SK-N-SH (cell line): ENCODE measurements around the gene HUWE1. TPM values are rescaled to one million over a fixed set of nuclear protein-coding genes. Genes with fewer than 3 reads are reported as not detected.

Experiments used
- CTCF ChIA-PET: fragments of 300-600, 350-600 bp; formaldehyde crosslinking; extraction: SDS; loops from one replicate; lab custom pipeline; 2021; lab: Yijun Ruan, JAX
- POLR2A ChIA-PET: fragments of 350-600 bp; sonication (Branson Sonifier 250); formaldehyde crosslinking; extraction: SDS; loops from one replicate; lab custom pipeline; 2020; ENCODE audit warnings: antibody characterized with exemption, inconsistent platforms; lab: Yijun Ruan, JAX
- DNase-seq: peaks from one replicate; pipeline ENCODE4 v3.0.0; 2012
- H2AFZ ChIP-seq: fragments of 200-600 bp; sonication (generic); 2 replicates; pipeline ENCODE4 v1.8.1; 2016; ENCODE audit warnings: antibody characterized with exemption, mild to moderate bottlenecking, low read depth
- H3F3A ChIP-seq: fragments of 200-600 bp; sonication (generic); replicated peaks from 2 replicates; pipeline ENCODE3; 2016; ENCODE audit warnings: antibody characterized with exemption, mild to moderate bottlenecking; ENCODE audit not compliant: insufficient read depth
- H3K27ac ChIP-seq, 2 experiments: fragments of 200-500 bp in 1 of 2; fragments of 200-600 bp in 1 of 2; sonication (Bioruptor generic) in 1 of 2; sonication (generic), shearing (Covaris generic) in 1 of 2; 2 replicates each; pipeline versions ENCODE4 v1.5.1 to v1.6.1; 2014 to 2016; ENCODE audit warnings: low read depth in 2 of 2, inconsistent platforms in 1 of 2, low read length in 1 of 2, mild to moderate bottlenecking in 1 of 2, mixed read lengths in 1 of 2
- H3K27me3 ChIP-seq: fragments of 200-600 bp; sonication (generic), shearing (Covaris generic); 2 replicates; pipeline ENCODE4 v1.6.1; 2016; ENCODE audit warnings: mixed run types; ENCODE audit not compliant: insufficient read depth
- H3K36me3 ChIP-seq, 2 experiments: fragments of 200-500 bp in 1 of 2; fragments of 200-600 bp in 1 of 2; sonication (Bioruptor generic) in 1 of 2; sonication (generic) in 1 of 2; replicated peaks in 1 of 2; 2 replicates each; pipeline versions ENCODE3 to v1.5.1; 2014 to 2016; ENCODE audit warnings: low read length in 1 of 2, mild to moderate bottlenecking in 1 of 2; ENCODE audit not compliant: insufficient read depth in 2 of 2, control insufficient read depth in 1 of 2
- H3K4me1 ChIP-seq, 2 experiments: fragments of 200-500 bp in 1 of 2; fragments of 200-600 bp in 1 of 2; sonication (Bioruptor generic) in 1 of 2; sonication (generic), shearing (Covaris generic) in 1 of 2; 2 replicates each; pipeline versions ENCODE4 v1.5.1 to v1.6.1; 2014 to 2016; ENCODE audit warnings: low read depth in 1 of 2, low read length in 1 of 2, mixed run types in 1 of 2; ENCODE audit not compliant: insufficient read depth in 2 of 2, control insufficient read depth in 1 of 2
- H3K4me2 ChIP-seq: fragments of 200-600 bp; sonication (generic), shearing (Covaris generic); 2 replicates; pipeline ENCODE4 v1.6.1; 2017; ENCODE audit warnings: mixed run types
- H3K4me3 ChIP-seq, 2 experiments: fragments of 200-500 bp in 1 of 2; fragments of 200-600 bp in 1 of 2; sonication (Bioruptor generic) in 1 of 2; sonication (generic), shearing (Covaris generic) in 1 of 2; 2 replicates each; pipeline versions ENCODE4 v1.5.1 to v1.8.1; 2014 to 2016; ENCODE audit warnings: low read depth in 2 of 2, inconsistent platforms in 1 of 2, low read length in 1 of 2, mild to moderate bottlenecking in 1 of 2, mixed read lengths in 1 of 2, moderate library complexity in 1 of 2
- H3K79me2 ChIP-seq: fragments of 200-600 bp; sonication (generic); 2 replicates; pipeline ENCODE4 v1.8.1; 2017; ENCODE audit warnings: mild to moderate bottlenecking; ENCODE audit not compliant: insufficient read depth
- H3K9ac ChIP-seq: fragments of 200-600 bp; sonication (generic); 2 replicates; pipeline ENCODE4 v1.6.1; 2017; ENCODE audit warnings: mixed run types
- H3K9me2 ChIP-seq: fragments of 200-600 bp; sonication (generic); 2 replicates; pipeline ENCODE4 v1.6.1; 2017; ENCODE audit warnings: mixed run types
- H3K9me3 ChIP-seq: fragments of 200-600 bp; sonication (generic); 2 replicates; pipeline ENCODE4 v1.6.1; 2017; ENCODE audit warnings: mixed run types, mild to moderate bottlenecking, moderate library complexity
- H4K20me1 ChIP-seq: fragments of 200-600 bp; sonication (generic); 2 replicates; pipeline ENCODE4 v1.6.1; 2017; ENCODE audit warnings: mild to moderate bottlenecking, mixed run types; ENCODE audit not compliant: insufficient read depth
- CTCF ChIP-seq: fragments of 200-600 bp; sonication (generic); IDR thresholded peaks from 2 replicates; pipeline ENCODE4 v1.6.1; 2017; ENCODE audit warnings: antibody characterized with exemption, mild to moderate bottlenecking, moderate library complexity
- EP300 ChIP-seq, 2 experiments: IDR thresholded peaks; 2 replicates each; pipeline versions ENCODE4 v1.4.0 to v1.6.1; 2012; ENCODE audit warnings: borderline replicate concordance in 1 of 2, low read depth in 1 of 2, low read length in 1 of 2
- EZH2phosphoT487 ChIP-seq: fragments of 200-600 bp; sonication (generic); IDR thresholded peaks from 2 replicates; pipeline ENCODE4 v1.6.1; 2017; ENCODE audit warnings: low read depth, mixed run types, mild to moderate bottlenecking, antibody characterized with exemption, moderate library complexity, borderline replicate concordance
- FOSL2 ChIP-seq: IDR thresholded peaks from 2 replicates; pipeline ENCODE4 v1.4.0; 2012; ENCODE audit warnings: low read depth, mild to moderate bottlenecking, moderate library complexity, borderline replicate concordance
- JUND ChIP-seq: IDR thresholded peaks from 2 replicates; pipeline ENCODE4 v1.4.0; 2012
- MAX ChIP-seq: IDR thresholded peaks from 2 replicates; pipeline ENCODE4 v1.4.0; 2012; ENCODE audit warnings: low read depth
- MXI1 ChIP-seq: IDR thresholded peaks from 2 replicates; pipeline ENCODE4 v1.6.1; 2012; ENCODE audit warnings: mild to moderate bottlenecking, low read depth, low read length, improper control_type of control experiment
- NFIC ChIP-seq: IDR thresholded peaks from 2 replicates; pipeline ENCODE4 v1.4.0; 2012; ENCODE audit warnings: borderline replicate concordance
- PBX3 ChIP-seq: IDR thresholded peaks from 2 replicates; pipeline ENCODE4; 2012
- POLR2AphosphoS5 ChIP-seq: IDR thresholded peaks from 2 replicates; pipeline ENCODE4 v1.6.1; 2012; ENCODE audit warnings: low read depth, low read length
- RAD21 ChIP-seq: IDR thresholded peaks from 2 replicates; pipeline ENCODE4 v1.6.1; 2012; ENCODE audit warnings: mild to moderate bottlenecking, low read length
- RCOR1 ChIP-seq: fragments of 150-350 bp; IDR thresholded peaks from 2 replicates; pipeline ENCODE4 v1.6.1; 2017; ENCODE audit warnings: antibody characterized with exemption, low read length
- RFX5 ChIP-seq: IDR thresholded peaks from 2 replicates; pipeline ENCODE4 v1.6.1; 2012; ENCODE audit warnings: mild to moderate bottlenecking, improper control_type of control experiment, low read length
- RXRA ChIP-seq: IDR thresholded peaks from 2 replicates; pipeline ENCODE4 v1.4.0; 2012; ENCODE audit warnings: low read depth, mild to moderate bottlenecking, borderline replicate concordance
- SMC3 ChIP-seq: IDR thresholded peaks from 2 replicates; pipeline ENCODE4 v1.6.1; 2012; ENCODE audit warnings: low read depth, low read length, improper control_type of control experiment
- TAF1 ChIP-seq: IDR thresholded peaks from 2 replicates; pipeline ENCODE4 v1.6.1; 2012; ENCODE audit warnings: low read depth, mild to moderate bottlenecking, low read length, moderate library complexity, borderline replicate concordance
- TEAD4 ChIP-seq: IDR thresholded peaks from 2 replicates; pipeline ENCODE4 v1.4.0; 2012; ENCODE audit warnings: mild to moderate bottlenecking, borderline replicate concordance; ENCODE audit not compliant: insufficient read depth
- USF2 ChIP-seq: fragments of 150-350 bp; IDR thresholded peaks from 2 replicates; pipeline ENCODE4 v1.6.1; 2017; ENCODE audit warnings: antibody characterized with exemption, low read length, low read depth, borderline replicate concordance
- YY1 ChIP-seq: IDR thresholded peaks from 2 replicates; pipeline ENCODE4 v1.4.0; 2012; ENCODE audit warnings: low read depth, mild to moderate bottlenecking
- WGBS: methylation state at CpG from one replicate; pipeline ENCODE4 v1.1.6; 2017; ENCODE audit warnings: low lambda C conversion rate; 5-methylcytosine and 5-hydroxymethylcytosine counted together
- polyA plus RNA-seq, 3 experiments: library from polyadenylated mRNA; depleted of rRNA; stranded (reverse); fragments of >200 nt; gene quantifications; 2 replicates each; pipeline ENCODE4 v1.2.3, GENCODE V29; 2012
- TF ChIP-seq, protein P1 (sequence below): IDR thresholded peaks from 2 replicates; pipeline ENCODE4 v1.6.1; 2012; ENCODE audit warnings: mild to moderate bottlenecking, low read depth, low read length, moderate library complexity

HUWE1 gene
- polyA plus RNA-seq, 1 of the 3 experiments (the other 2 are of a cell fraction), result 43.4 TPM

DNA sequence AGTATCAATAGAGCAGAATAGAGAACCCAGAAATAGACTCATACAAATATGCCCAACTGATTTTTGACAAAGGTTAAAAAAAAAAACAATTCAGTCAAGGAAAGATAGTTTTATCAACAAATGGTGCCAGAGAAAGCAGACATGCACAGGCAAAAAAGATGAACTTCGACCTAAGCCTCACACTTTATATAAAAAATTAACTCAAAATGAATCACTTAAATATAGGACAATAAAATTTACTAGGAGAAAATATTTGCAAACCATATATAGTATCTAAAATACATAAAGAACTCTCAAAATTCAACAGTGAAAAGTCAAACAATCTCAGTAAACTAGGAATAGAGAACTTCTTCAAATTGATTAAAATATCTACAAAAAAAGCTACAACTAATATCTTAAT lies 29.7 kb downstream of the HUWE1 start:
- Histone ChIP-seq H3K4me1 (no peaks in the 10 kb centered on the region), H4K20me1 (peaks cover 68% of the 10 kb centered on the region), H3K79me2 (peaks cover 98% of the 10 kb centered on the region), H3K9me2 (no peaks in the 10 kb centered on the region)
- CTCF ChIA-PET, result interaction anchor here (0.6 to 1.0 kb wide), 2 partner anchors 16 to 204 kb away, joined by 3 to 4 read pairs; no protein-coding TSS in a partner anchor
- no peak for TF ChIP-seq RAD21
- no peak for TF ChIP-seq PBX3
- no peak for TF ChIP-seq RXRA
- no peak for TF ChIP-seq CTCF
- TF ChIP-seq MAX, result no peak
- TF ChIP-seq TEAD4, result no peak
- no peak for TF ChIP-seq JUND
- TF ChIP-seq FOSL2, result no peak
- TF ChIP-seq EZH2phosphoT487, result no peak
- no peak for TF ChIP-seq NFIC
- TF ChIP-seq USF2, result no peak
- TF ChIP-seq EP300 (IDR thresholded peaks at IDR 0.05; ENCODE audit: borderline replicate concordance in 1 of 2, low read depth in 1 of 2, low read length in 1 of 2), result no peak
- no peak for TF ChIP-seq MXI1
- TF ChIP-seq RCOR1, result no peak
- TF ChIP-seq YY1, result no peak
- no peak for TF ChIP-seq SMC3
- TF ChIP-seq POLR2AphosphoS5, result no peak
- TF ChIP-seq RFX5, result no peak
- TF ChIP-seq, protein P1, sequence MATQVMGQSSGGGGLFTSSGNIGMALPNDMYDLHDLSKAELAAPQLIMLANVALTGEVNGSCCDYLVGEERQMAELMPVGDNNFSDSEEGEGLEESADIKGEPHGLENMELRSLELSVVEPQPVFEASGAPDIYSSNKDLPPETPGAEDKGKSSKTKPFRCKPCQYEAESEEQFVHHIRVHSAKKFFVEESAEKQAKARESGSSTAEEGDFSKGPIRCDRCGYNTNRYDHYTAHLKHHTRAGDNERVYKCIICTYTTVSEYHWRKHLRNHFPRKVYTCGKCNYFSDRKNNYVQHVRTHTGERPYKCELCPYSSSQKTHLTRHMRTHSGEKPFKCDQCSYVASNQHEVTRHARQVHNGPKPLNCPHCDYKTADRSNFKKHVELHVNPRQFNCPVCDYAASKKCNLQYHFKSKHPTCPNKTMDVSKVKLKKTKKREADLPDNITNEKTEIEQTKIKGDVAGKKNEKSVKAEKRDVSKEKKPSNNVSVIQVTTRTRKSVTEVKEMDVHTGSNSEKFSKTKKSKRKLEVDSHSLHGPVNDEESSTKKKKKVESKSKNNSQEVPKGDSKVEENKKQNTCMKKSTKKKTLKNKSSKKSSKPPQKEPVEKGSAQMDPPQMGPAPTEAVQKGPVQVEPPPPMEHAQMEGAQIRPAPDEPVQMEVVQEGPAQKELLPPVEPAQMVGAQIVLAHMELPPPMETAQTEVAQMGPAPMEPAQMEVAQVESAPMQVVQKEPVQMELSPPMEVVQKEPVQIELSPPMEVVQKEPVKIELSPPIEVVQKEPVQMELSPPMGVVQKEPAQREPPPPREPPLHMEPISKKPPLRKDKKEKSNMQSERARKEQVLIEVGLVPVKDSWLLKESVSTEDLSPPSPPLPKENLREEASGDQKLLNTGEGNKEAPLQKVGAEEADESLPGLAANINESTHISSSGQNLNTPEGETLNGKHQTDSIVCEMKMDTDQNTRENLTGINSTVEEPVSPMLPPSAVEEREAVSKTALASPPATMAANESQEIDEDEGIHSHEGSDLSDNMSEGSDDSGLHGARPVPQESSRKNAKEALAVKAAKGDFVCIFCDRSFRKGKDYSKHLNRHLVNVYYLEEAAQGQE, result no peak
- no peak for TF ChIP-seq TAF1
- TF ChIP-seq, all 33 proteins: peak for 0
- Histone ChIP-seq H2AFZ (no peak overlapping the region), H3F3A (no peaks in the 10 kb centered on the region), H3K4me2 (no peak overlapping the region), H3K9ac (no peak overlapping the region), H3K4me3 (no peak overlapping the region), H3K9me3 (no peaks in the 10 kb centered on the region), H3K27me3 (no peaks in the 10 kb centered on the region; the same call in 1 of the 2 replicates), H3K36me3 (peaks cover 10 to 18% of the 10 kb centered on the region in 2 experiments), H3K27ac (no peak overlapping the region)
- POLR2A ChIA-PET, result no interaction called here
- 55% methylated on average over 1 of the region's 1 CpG for WGBS
- no peak for DNase-seq
